HG03442 (cell line): ENCODE results near the gene REC8.

Experiments used
- ATAC-seq: cut with Tn5 transposase; IDR thresholded peaks from one replicate; pipeline ENCODE4 v1.9.1; 2021; ENCODE audit warnings: mild to moderate bottlenecking, moderate library complexity; ENCODE audit not compliant: unreplicated experiment

REC8 gene

GRCh38 chr14:24137529-24138395 lies 34.1 kb upstream of the REC8 start:
- ATAC-seq, result no peak

- no peak for ATAC-seq
Observed at GRCh38 chr14:24138396-24139271, 33.2 kb upstream of the REC8 start.

GRCh38 chr14:24139272-24139934 lies 32.5 kb upstream of the REC8 start:
- ATAC-seq, result no peak

DNA sequence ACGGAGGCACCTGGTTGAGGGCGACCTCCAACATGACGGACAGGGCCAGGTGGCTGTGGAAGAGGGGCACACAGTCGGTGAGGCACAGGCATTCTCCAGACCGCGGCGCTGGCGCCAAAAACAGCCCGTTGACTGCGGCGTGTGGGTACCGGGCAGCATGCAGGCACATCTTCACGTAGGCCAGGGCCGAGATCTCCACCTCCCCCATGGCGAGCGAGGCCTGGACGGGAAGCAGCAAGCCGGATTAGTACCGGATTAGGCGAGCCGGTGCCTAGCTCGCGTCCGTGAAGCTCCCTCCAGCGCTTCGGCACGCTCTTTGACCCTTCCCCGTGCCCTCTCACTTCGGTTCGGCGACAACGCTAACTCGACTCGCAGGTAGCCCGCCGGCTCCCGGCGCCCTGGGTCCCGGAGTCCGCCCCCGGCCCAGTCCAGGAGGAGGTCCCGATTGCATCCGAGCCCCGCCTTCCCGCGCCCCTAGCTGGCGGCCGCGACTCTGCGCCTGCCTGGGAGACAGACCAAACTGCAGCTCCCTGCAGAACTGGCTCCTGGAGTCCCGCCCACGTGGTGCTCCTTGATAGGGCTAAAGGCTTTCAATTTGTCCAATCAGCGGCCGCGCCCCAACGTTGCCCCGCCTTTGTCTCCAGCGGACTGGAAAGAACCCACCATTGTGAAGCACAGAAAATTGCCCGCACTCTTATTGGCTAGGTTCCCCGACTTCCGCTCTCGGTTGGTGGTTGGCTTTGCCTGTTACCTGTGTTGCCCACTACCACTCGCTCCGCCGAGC lies 30.6 kb upstream of the REC8 start, which contains the start of gene EMC9:
EMC9 (minus strand) TSS at position 495 of the 784 bp plus-strand sequence; CDS start at position 208, 287 bp downstream.
- peak; percentile 81 for ATAC-seq

DNA sequence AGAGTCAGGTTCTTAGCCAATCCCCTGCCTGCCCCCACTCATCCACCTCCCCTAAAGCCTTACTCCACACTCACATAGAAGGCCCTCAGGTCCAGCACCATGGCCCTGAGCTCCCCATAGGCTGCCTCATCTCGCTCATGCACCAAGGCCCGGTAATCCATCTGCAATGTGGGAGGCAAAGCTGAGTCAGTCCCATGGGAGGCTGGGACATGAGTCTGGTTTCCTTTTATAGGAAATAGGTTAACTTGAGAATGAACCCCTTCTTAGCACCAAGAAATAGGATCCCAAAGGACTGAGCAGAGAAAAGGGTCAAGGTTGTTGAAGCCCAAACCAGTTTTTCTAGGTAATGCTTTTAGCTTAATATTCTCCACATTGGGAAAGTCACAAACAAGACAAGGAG lies 28.4 kb upstream of the REC8 start:
- no peak for ATAC-seq

GRCh38 chr14:24144451-24144850 lies 27.4 kb upstream of the REC8 start:
- no peak for ATAC-seq

- no peak for ATAC-seq
Observed at GRCh38 chr14:24145219-24145618, 26.7 kb upstream of the REC8 start.

GRCh38 chr14:24145690-24146452 lies 26.0 kb upstream of the REC8 start:
- no peak for ATAC-seq

DNA sequence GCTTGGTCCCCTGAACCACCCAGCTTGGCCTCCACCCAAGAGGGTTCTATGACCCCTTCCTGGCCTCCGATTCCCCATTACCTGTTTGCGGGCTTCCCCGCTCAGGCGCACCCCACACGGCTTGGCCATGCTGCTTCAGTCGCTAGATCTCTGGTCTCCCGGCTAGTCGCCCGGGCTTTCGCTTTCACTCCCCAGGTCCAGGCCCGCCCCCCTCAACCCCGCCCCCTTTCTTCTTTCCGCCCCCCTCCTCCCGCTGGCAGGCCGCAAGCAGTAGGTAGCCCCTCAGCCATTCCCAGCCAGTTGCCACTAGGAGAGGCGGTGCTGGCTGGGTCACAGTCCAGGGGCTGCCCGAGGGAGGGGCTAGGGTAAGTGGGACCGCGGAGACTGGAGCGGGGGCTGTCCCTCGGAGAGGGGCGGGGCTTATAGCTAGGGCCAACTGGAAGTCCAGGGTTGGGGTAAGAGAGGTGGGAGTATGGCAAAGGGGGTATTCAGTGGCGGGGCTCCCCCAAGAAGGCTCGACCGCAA lies 25.4 kb upstream of the REC8 start, which contains the start of gene PSME2:
PSME2 (minus strand) TSS at position 158 of the 525 bp plus-strand sequence; CDS start at position 129, 29 bp downstream.
- peak; percentile 58 for ATAC-seq

GRCh38 chr14:24146978-24147760 lies 24.7 kb upstream of the REC8 start, which contains the start of gene RNF31:
RNF31 (plus strand) TSS chr14:24147498; CDS start chr14:24147699, 201 bp downstream.
- peak; percentile 86 for ATAC-seq

DNA sequence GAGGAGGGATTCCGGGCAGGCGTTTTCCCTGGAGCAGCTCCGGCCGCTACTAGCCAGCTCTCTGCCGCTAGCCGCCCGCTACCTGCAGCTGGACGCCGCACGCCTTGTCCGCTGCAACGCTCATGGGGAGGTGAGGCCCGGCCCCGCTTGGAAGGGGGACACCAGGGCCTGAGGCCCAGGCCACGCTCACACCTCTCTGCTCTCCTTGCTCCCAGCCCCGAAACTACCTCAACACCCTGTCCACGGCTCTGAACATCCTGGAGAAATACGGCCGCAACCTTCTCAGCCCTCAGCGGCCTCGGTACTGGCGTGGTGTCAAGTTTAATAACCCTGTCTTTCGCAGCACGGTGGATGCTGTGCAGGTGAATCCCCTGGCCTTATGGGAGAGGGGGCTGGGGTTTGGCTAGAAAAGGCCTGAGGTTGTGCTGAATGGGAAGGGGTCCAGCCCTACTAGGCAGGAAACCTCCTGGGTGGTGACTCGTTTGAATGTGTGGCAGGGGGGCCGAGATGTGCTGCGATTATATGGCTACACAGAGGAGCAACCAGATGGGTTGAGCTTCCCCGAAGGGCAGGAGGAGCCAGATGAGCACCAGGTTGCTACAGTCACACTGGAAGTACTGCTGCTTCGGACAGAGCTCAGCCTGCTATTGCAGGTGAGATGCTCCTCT lies 24.0 kb upstream of the REC8 start:
- no peak for ATAC-seq

- ATAC-seq, result no peak
Observed at GRCh38 chr14:24149302-24149969, 22.4 kb upstream of the REC8 start.

DNA sequence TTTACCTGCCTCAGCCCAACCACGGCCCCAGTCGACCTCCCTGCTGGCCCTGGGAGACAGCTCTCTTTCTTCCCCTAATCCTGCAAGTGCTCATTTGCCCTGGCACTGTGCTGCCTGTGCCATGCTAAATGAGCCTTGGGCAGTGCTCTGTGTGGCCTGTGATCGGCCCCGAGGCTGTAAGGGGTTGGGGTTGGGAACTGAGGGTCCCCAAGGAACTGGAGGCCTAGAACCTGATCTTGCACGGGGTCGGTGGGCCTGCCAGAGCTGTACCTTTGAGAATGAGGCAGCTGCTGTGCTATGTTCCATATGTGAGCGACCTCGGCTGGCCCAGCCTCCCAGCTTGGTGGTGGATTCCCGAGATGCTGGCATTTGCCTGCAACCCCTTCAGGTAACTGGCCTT lies 21.8 kb upstream of the REC8 start:
- no peak for ATAC-seq

- no peak for ATAC-seq
Observed at GRCh38 chr14:24150567-24150966, 21.3 kb upstream of the REC8 start.

DNA sequence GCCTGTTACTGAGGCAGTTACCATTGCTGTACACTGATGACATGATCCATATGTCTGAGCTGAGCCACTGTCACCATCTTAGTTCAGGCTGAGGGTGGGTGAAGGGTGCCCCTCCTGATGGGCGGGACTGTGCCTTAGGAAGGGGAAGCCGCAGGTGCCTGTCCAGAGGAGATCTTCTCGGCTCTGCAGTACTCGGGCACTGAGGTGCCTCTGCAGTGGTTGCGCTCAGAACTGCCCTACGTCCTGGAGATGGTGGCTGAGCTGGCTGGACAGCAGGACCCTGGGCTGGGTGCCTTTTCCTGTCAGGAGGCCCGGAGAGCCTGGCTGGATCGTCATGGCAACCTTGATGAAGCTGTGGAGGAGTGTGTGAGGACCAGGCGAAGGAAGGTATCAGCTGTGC lies 20.9 kb upstream of the REC8 start:
- no peak for ATAC-seq

DNA sequence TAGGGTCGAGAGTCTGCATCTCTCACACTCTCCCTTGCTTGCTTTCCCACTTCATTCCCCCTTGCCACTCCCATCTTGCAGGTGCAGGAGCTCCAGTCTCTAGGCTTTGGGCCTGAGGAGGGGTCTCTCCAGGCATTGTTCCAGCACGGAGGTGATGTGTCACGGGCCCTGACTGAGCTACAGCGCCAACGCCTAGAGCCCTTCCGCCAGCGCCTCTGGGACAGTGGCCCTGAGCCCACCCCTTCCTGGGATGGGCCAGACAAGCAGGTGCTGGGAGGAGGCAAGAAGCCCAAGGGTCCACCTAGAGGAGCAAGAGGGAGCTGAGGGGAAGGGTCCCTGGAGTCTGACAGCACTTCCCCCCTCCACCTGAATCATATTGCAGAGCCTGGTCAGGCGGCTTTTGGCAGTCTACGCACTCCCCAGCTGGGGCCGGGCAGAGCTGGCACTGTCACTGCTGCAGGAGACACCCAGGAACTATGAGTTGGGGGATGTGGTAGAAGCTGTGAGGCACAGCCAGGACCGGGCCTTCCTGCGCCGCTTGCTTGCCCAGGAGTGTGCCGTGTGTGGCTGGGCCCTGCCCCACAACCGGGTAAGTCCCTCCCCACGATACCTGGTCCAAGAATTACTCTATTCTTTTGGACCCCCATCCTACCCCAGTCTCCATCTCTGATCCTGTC lies 20.3 kb upstream of the REC8 start:
- no peak for ATAC-seq

GRCh38 chr14:24155100-24155499 lies 16.8 kb upstream of the REC8 start:
- no peak for ATAC-seq
